GM19043 (cell line): Measurements from ENCODE around the gene LOXL4.
"Not testable (repeated sequence)": the region's sequence is repeated elsewhere in the genome, so short reads cannot be mapped to it uniquely, and the experiment has no call there.

Source experiments
- ATAC-seq: cut with Tn5 transposase; IDR thresholded peaks from one replicate; pipeline ENCODE4 v1.9.1; 2021; ENCODE audit warnings: low read depth; ENCODE audit not compliant: unreplicated experiment

Gene LOXL4

GRCh38 chr10:98248018-98248417, 20.0 kb downstream of the LOXL4 start:
- no peak for ATAC-seq

GRCh38 chr10:98246911-98247805, 20.8 kb downstream of the LOXL4 start:
- no peak for ATAC-seq

GRCh38 chr10:98244586-98244985, 23.4 kb downstream of the LOXL4 start:
- no peak for ATAC-seq

GRCh38 chr10:98244141-98244540, 23.9 kb downstream of the LOXL4 start:
- no peak for ATAC-seq

- no peak for ATAC-seq
These were observed 25.2 kb downstream of the LOXL4 start for GRCh38 chr10:98242823-98243222.

GRCh38 chr10:98240524-98240923, 27.5 kb downstream of the LOXL4 start:
- no peak for ATAC-seq

- no peak for ATAC-seq
These were observed 29.6 kb downstream of the LOXL4 start for GRCh38 chr10:98238391-98238790.

- no peak for ATAC-seq
These were observed 31.1 kb downstream of the LOXL4 start for GRCh38 chr10:98236862-98237261.

- ATAC-seq, result no peak
These were observed 32.1 kb downstream of the LOXL4 start for GRCh38 chr10:98235846-98236245.

- no peak for ATAC-seq
These were observed 36.6 kb downstream of the LOXL4 start for GRCh38 chr10:98231417-98231816.

- not testable (repeated sequence) for ATAC-seq
These were observed 39.7 kb downstream of the LOXL4 start for GRCh38 chr10:98228266-98228665.

- ATAC-seq, result not testable (repeated sequence)
These were observed 40.3 kb downstream of the LOXL4 start for GRCh38 chr10:98227713-98228112.

- no peak for ATAC-seq
These were observed 41.4 kb downstream of the LOXL4 start for GRCh38 chr10:98226508-98227144.

- no peak for ATAC-seq
These were observed 43.0 kb downstream of the LOXL4 start for GRCh38 chr10:98224996-98225395.

GRCh38 chr10:98224509-98224908, 43.5 kb downstream of the LOXL4 start:
- ATAC-seq, result no peak

GRCh38 chr10:98223874-98224273, 44.1 kb downstream of the LOXL4 start:
- no peak for ATAC-seq

- no peak for ATAC-seq
These were observed 50.2 kb downstream of the LOXL4 start for GRCh38 chr10:98217801-98218200.

GRCh38 chr10:98215373-98215772, 52.6 kb downstream of the LOXL4 start:
- ATAC-seq, result no peak

GRCh38 chr10:98213740-98214139, 54.3 kb downstream of the LOXL4 start:
- ATAC-seq, result no peak

GRCh38 chr10:98212196-98212595, 55.8 kb downstream of the LOXL4 start:
- ATAC-seq, result no peak

GRCh38 chr10:98209441-98209840, 58.6 kb downstream of the LOXL4 start:
- no peak for ATAC-seq

GRCh38 chr10:98208925-98209324, 59.1 kb downstream of the LOXL4 start:
- ATAC-seq, result no peak
